ENCODE results near the gene DNM3.

DNM3 gene

DNA sequence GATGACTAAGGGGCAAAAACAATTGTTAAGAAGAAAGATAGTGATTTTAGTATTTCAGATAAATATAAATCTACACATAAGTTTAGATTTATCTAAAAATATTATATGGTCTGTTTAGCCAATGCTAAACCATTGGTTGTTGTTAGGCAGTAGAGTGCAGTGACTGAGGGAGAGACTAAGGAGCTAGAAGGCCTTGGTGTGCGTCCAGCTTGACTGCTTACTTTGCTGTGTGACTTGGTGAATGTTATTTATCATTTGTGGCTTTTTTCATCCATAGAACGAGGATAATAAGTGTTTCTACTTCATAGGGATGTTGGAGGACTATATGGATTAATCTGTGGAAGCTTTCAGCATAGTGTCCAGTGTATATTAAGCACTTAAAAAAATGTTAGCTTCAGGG lies 314.5 kb downstream of the DNM3 start:
- TF ChIP-seq, protein P1, sequence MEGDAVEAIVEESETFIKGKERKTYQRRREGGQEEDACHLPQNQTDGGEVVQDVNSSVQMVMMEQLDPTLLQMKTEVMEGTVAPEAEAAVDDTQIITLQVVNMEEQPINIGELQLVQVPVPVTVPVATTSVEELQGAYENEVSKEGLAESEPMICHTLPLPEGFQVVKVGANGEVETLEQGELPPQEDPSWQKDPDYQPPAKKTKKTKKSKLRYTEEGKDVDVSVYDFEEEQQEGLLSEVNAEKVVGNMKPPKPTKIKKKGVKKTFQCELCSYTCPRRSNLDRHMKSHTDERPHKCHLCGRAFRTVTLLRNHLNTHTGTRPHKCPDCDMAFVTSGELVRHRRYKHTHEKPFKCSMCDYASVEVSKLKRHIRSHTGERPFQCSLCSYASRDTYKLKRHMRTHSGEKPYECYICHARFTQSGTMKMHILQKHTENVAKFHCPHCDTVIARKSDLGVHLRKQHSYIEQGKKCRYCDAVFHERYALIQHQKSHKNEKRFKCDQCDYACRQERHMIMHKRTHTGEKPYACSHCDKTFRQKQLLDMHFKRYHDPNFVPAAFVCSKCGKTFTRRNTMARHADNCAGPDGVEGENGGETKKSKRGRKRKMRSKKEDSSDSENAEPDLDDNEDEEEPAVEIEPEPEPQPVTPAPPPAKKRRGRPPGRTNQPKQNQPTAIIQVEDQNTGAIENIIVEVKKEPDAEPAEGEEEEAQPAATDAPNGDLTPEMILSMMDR (IDR thresholded peaks at IDR 0.05; ENCODE audit: low read length, missing control alignments), result no peak
- no peak for DNase-seq (ENCODE audit: low read depth)
- no peak overlapping the region for H3K4me3 ChIP-seq (replicated peaks; ENCODE audit: low read depth, low read length)

DNA sequence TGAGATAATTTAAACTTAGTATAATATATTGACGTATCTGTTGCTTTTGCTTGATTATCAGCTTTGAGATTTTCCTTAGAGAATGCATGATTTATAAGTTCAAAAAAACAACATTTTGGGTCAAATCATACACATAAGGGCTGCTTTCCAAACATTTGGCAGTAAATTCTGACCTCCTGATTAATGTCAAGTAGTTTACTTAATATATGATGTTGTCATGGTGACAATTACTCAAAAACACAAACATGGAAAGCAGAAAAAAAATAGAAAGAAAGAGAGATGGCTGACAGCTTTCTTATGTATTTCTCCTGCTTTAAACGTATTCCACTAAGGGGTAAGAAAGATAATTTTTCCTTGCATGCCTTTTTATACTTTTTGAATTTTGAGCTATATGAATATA lies 320.9 kb downstream of the DNM3 start:
- TF ChIP-seq, protein P1 (IDR thresholded peaks at IDR 0.05; ENCODE audit: low read length, missing control alignments), result no peak
- no peak overlapping the region for H3K4me3 ChIP-seq (replicated peaks; ENCODE audit: low read depth, low read length)
- DNase-seq (ENCODE audit: low read depth), result no peak

DNA sequence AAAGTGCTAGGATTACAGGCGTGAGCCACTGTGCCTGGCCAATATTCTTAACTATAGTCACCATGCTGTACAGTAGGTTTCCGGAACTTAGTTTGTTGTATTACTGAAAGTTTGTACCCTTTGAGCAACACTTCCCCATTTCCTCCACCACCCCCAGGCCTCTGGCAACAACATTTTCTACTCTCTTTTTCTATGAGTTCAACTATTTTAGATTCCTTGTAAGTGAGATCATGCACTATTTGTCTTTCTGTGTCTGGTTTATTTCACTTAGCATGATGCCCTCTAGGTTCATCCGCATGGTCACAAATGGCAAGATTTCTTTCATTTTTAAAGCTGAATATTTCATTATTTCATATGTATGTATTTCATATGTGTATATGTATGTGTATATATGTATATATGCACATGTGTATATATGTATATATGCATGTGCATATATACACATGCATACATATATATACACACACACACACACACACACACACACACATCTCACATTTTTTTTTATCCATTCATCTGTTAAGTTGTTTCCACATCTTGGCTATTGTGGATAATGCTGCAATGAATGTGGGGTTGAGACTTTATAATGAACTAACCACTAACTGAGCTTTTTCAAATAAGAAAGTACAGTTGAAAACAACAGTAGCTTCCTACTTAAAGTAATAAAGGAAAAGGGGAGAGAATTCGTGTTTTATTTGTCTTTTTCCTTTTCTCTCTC lies 322.4 kb downstream of the DNM3 start:
- TF ChIP-seq, protein P1 (IDR thresholded peaks at IDR 0.05; ENCODE audit: low read length, missing control alignments), result no peak
- peak; percentile 76 for DNase-seq (ENCODE audit: low read depth)
- no peak overlapping the region for H3K4me3 ChIP-seq (replicated peaks; ENCODE audit: low read depth, low read length)

DNA sequence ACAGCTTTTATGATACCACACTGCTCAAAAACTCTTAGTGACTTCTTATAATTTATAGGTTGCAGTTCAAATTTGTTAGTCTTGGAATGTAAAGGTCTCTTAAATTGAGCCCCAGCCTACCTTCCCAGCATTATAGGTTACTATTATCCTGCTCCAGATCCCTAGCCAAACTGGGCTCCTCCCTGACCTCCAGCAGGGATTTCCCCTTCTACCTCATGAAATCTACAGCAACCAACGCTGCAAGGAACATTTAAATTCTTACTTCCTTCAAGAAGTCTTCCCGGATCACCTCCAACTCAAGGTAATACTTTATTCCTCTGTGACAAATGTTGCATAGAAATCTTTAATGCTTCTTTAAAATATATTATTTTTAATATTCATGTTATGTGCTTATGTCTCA lies 324.1 kb downstream of the DNM3 start:
- DNase-seq (ENCODE audit: low read depth), result no peak
- no peak overlapping the region for H3K4me3 ChIP-seq (replicated peaks; ENCODE audit: low read depth, low read length)
- TF ChIP-seq, protein P1 (IDR thresholded peaks at IDR 0.05; ENCODE audit: low read length, missing control alignments), result no peak

DNA sequence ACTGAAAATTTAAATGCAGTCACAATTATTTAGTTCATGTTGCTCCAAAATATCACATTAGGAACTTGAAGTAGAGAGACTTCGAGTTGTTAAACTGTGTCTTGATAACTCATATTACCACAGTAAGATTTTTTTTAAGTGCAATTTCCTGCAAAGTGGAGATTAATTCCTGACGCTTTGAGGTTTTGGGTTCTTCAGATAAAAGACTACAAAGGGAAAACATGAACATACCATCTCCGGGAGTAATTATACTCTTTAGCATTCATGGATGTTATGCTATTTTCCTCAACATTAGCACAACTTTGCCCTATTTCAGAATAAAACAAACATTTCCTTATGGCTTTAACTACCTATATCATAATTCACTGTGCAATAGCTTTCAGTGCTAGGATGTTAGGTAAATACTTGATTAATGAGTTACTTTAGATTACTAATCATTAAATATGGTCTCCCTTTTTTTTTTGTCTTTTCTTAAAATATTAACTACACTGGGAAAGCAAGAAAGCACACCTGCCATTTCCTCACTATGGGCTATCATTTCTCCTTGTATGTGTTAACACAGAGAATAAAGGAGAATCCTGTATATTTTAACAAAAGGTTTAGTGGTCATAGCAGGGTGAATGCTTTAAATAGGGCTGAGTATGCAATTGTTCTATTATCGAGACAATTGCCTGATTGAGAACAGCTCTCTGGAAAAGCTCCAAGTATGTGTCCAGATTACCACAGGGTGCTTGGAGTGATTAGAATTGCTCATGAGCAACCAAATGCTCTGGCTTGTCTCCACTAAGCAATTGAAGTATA lies 326.7 kb downstream of the DNM3 start:
- H3K4me3 ChIP-seq (replicated peaks; ENCODE audit: low read depth, low read length), result no peak overlapping the region
- TF ChIP-seq, protein P1 (IDR thresholded peaks at IDR 0.05; ENCODE audit: low read length, missing control alignments), result no peak
- DNase-seq (ENCODE audit: low read depth), result peak; percentile 92

DNA sequence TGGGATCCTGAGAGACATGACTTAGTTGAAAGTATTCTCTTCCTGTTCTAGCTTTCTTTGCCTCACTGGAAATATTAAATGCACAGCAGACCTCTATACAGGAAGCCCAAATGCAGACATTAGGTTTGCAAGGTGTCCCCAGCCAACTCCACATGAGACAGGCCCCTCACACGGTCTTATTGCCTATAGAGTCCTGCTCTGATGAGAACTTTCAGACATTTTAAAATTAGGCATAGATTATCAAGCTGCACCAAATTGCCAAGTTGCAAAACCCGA lies 327.2 kb downstream of the DNM3 start:
- TF ChIP-seq, protein P1 (IDR thresholded peaks at IDR 0.05; ENCODE audit: low read length, missing control alignments), result no peak
- no peak for DNase-seq (ENCODE audit: low read depth)
- no peak overlapping the region for H3K4me3 ChIP-seq (replicated peaks; ENCODE audit: low read depth, low read length)
